AG10803 (cell line): ENCODE results near the gene PLA2G6.

ENCODE experiments used
- DNase-seq: peaks from one replicate; pipeline ENCODE4 v3.0.0; 2010; ENCODE audit warnings: low read depth
- H3K4me3 ChIP-seq: 2 replicates; pipeline ENCODE4 v1.5.1; 2011; ENCODE audit warnings: mild to moderate bottlenecking, low read length, control low read depth
- TF ChIP-seq, protein P1 (sequence below): conservative IDR thresholded peaks from 2 replicates; pipeline ENCODE4 v1.5.1; 2011; ENCODE audit warnings: mild to moderate bottlenecking, low read length, control low read depth, inconsistent platforms

Gene PLA2G6

DNA sequence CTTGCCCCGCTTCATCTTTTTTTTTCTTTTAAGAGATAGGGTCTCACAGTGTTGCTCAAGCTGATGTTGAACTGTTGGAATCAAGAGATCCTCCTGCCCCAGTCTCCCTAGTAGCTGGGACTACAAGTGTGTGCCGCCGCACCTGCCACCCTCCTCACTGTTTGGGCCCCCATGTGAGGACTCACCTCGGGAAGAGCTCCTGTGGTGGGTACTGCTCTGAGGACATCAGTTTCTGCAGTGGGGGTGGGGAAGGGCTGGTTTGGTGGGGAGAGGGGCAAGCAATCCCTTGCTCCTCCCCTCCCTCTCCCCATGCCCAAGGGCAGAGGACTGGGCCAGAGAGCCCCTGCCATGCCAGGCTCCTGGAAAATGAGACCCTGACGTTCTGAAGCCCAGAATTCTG, 96.1 kb downstream of the PLA2G6 start:
- TF ChIP-seq, protein P1, sequence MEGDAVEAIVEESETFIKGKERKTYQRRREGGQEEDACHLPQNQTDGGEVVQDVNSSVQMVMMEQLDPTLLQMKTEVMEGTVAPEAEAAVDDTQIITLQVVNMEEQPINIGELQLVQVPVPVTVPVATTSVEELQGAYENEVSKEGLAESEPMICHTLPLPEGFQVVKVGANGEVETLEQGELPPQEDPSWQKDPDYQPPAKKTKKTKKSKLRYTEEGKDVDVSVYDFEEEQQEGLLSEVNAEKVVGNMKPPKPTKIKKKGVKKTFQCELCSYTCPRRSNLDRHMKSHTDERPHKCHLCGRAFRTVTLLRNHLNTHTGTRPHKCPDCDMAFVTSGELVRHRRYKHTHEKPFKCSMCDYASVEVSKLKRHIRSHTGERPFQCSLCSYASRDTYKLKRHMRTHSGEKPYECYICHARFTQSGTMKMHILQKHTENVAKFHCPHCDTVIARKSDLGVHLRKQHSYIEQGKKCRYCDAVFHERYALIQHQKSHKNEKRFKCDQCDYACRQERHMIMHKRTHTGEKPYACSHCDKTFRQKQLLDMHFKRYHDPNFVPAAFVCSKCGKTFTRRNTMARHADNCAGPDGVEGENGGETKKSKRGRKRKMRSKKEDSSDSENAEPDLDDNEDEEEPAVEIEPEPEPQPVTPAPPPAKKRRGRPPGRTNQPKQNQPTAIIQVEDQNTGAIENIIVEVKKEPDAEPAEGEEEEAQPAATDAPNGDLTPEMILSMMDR = no peak
- DNase-seq = no peak
- no peak overlapping the region for H3K4me3 ChIP-seq

DNA sequence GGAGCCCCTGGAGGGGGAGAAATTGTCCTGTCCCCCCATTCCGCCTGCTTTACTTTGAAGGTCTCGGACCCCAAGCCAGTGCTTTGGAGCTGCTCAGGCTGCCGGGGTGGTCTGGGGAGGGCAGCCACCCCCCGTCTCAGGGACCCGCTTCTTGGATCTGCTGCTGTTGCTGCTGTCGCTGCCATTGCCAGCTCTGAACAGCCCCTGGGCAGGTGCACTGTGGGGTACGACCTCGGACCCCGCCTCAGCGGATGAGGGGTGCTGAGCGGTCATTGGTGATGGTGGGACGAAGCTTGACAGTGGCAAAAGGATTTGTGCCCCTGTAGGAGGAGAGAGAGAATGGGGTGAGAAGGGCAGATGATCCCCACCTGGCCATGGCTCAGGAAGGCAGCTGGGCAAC, 96.6 kb downstream of the PLA2G6 start:
- no peak for DNase-seq
- no peak overlapping the region for H3K4me3 ChIP-seq
- TF ChIP-seq, protein P1 = no peak

DNA sequence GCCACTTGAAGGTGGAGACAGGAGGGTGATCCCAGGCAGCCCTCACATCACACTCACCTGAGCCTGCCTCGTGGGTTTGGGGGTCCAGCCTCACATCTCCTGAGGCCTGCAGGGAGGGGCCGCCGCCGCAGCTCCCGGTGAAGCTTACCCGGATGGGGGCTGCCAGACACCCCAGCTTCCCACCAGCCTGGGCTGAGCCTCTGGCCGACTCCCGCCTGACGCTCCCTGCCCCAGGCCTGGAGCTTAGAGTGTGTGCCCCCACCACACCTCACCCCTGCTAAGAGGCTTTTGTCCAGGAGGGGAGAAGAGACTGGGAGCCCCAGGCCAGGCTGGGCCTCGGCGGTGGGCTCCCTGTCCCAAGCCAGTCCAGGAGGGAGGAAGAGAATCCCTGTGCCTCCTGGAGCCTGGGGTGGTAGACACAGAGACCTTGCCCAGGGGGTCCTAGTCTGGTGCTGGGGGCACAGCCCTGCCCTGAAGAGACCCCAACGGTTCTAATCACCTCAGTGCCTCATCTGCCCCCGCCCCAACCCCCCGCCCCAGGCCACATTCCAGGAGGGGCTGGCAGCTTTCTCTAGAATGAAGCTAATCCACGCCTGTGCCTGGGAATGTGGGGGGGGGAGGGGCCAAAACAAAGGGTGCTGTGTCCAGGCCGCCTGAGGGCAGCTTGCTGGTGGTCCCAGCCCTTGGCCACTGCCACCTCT, 97.5 kb downstream of the PLA2G6 start, which contains the start of gene SLC16A8:
SLC16A8 (minus strand) TSS at position 254 of the 701 bp plus-strand sequence. CDS start 1,311 bp downstream, outside the sequence.
- H3K4me3 ChIP-seq = no peak within 1 kb of the TSS
- TF ChIP-seq, protein P1 = no peak
- DNase-seq = no peak

DNA sequence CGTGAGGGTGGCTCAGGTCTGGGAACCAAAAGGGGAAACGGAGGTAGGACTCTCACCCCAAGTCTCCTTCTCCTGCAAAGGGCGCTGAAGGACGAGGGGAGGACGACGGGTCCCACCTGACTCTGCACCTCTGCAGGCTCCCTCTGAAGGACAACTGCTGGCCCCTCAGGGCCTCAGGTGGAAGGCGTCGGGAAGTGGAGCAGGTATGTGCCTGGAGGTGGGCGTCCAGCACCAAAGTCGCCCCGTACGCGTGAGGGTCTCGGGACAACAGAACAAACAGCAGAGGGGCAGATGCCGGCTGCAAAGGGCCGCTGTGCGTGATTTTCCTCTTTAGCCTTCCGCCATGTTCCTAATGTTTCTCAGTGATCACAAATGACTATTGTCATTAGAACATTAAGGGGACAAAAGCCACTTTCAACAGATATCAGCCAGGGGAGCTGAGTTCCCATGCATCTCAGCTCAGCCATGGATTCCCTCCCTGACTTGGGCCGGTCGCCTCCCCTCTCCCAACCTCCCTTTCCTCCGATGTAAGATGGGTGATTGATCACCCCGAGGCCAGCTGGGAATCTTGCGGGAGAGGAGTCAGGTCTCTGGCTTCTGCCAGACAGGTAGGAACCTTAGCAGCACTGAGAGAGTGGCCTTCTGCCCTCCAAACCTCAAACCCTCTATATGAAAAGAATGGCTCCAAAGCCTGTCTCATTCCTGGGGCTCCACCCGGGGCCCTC, 98.5 kb downstream of the PLA2G6 start:
- no peak for DNase-seq
- TF ChIP-seq, protein P1 = no peak

DNA sequence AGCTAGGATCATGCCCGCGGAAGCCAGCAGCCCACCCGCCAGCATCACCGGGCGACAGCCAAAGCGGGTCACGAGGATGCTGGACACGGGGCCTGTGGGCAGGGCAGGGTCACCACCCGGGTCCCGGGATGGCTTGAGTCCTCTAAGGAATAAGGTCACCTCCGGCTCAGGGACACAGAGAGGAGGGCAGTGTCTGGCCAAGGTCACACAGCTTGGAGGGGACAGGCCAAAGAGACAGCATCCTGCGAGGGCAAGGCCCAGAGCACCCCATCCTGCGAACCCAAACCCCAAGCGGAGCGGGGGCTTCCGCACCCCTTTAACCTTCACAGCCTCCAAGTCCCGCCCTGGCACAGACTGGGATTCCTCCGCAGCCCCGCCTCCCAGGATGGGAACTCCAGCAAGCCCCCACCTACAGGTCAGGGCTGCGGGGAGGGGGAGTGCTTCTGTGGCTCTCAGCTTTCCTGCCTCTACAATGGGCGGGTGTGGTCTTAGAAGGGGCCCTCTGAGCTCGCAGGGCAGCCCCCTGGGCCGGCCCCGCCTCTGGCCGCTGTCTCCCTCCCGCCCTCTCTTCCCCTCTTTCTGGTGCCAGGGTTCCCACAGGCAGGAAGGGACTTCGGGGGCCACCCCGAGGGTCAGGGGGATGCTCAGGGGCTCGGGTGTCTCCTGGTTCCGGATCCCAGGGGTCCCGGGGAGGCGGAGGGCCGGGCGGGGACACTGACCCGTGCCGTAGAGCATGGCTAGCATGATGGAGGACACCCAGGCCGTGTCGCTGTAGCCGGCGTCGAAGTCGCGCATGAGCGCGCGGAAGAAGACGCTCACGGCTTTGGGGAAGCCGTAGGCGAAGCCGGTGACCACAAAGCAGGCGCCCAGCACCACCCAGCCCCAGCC, 99.4 kb downstream of the PLA2G6 start:
- H3K4me3 ChIP-seq = no peak overlapping the region
- TF ChIP-seq, protein P1 = no peak
- no peak for DNase-seq

More for the DNA sequence above, 98.5 kb downstream of the PLA2G6 start:
- H3K4me3 ChIP-seq = no peak overlapping the region

DNA sequence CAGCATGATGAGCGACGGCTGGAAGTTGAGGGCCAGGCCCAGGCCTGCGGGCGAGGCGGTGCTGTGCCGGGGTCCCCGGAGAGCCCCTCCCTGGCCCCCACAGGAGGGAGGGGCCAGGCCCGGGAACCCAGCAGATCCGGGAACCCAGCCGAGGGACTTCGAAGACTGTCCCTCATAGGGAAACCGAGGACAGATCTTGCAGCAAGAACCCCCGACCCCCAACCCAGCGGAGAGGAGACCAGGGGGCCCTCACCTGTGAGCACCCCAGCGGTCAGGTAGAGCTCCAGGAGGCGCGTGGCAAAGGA, 100.0 kb downstream of the PLA2G6 start:
- no peak overlapping the region for H3K4me3 ChIP-seq
- TF ChIP-seq, protein P1 = no peak
- no peak for DNase-seq
